H9 (cell line): ENCODE measurements around the gene AMMECR1. TPM values are rescaled to one million over a fixed set of nuclear protein-coding genes. Genes with fewer than 3 reads are reported as not detected.

Source experiments
- DNase-seq: peaks from one replicate; pipeline ENCODE4 v3.0.0-alpha.2; 2017
- H2AFZ ChIP-seq: one replicate; pipeline ENCODE4 v1.6.1; 2013; ENCODE audit warnings: mild to moderate bottlenecking, low read length, control low read depth, moderate library complexity
- H2AK5ac ChIP-seq: 2 replicates; pipeline ENCODE4 v1.6.1; 2013; ENCODE audit warnings: low read length, control low read depth, mixed read lengths; ENCODE audit not compliant: insufficient read length
- H2BK120ac ChIP-seq: one replicate; pipeline ENCODE4 v1.6.1; 2013; ENCODE audit warnings: low read depth, mild to moderate bottlenecking, low read length, control low read depth, inconsistent platforms; ENCODE audit not compliant: poor library complexity, severe bottlenecking
- H2BK12ac ChIP-seq: 2 replicates; pipeline ENCODE4 v1.6.1; 2013; ENCODE audit warnings: low read length, control low read depth, mixed read lengths, low read depth; ENCODE audit not compliant: insufficient read length
- H2BK15ac ChIP-seq: 2 replicates; pipeline ENCODE4 v1.6.1; 2013; ENCODE audit warnings: low read depth, low read length, control low read depth
- H2BK20ac ChIP-seq: one replicate; pipeline ENCODE4 v1.6.1; 2013; ENCODE audit warnings: low read depth, mild to moderate bottlenecking, low read length, control low read depth, inconsistent platforms; ENCODE audit not compliant: poor library complexity, severe bottlenecking
- H2BK5ac ChIP-seq: 2 replicates; pipeline ENCODE4 v1.6.1; 2013; ENCODE audit warnings: low read length, control low read depth, mixed read lengths; ENCODE audit not compliant: insufficient read length
- H3K14ac ChIP-seq: 2 replicates; pipeline ENCODE4 v1.6.1; 2013; ENCODE audit warnings: low read length, control low read depth; ENCODE audit not compliant: insufficient read depth
- H3K18ac ChIP-seq: 2 replicates; pipeline ENCODE4 v1.6.1; 2013; ENCODE audit warnings: low read depth, mild to moderate bottlenecking, mixed read lengths, low read length, control low read depth; ENCODE audit not compliant: insufficient read length
- H3K23ac ChIP-seq: 2 replicates; pipeline ENCODE4 v1.6.1; 2013; ENCODE audit warnings: low read length, control low read depth, mixed read lengths, low read depth; ENCODE audit not compliant: insufficient read length
- H3K23me2 ChIP-seq: 2 replicates; pipeline ENCODE4 v1.6.1; 2013; ENCODE audit warnings: low read depth, mild to moderate bottlenecking, mixed read lengths, low read length, control low read depth; ENCODE audit not compliant: insufficient read length, poor library complexity, severe bottlenecking
- H3K27ac ChIP-seq: 2 replicates; pipeline ENCODE4 v1.5.1; 2013; ENCODE audit warnings: low read length, control low read depth, mixed read lengths, low read depth; ENCODE audit not compliant: insufficient read length
- H3K27me3 ChIP-seq: 2 replicates; pipeline ENCODE4 v1.6.1; 2013; ENCODE audit warnings: low read length, control low read depth, inconsistent platforms; ENCODE audit not compliant: insufficient read depth
- H3K4ac ChIP-seq: 2 replicates; pipeline ENCODE4 v1.6.1; 2013; ENCODE audit warnings: low read depth, mild to moderate bottlenecking, control low read depth, inconsistent platforms, low read length, moderate library complexity
- H3K4me1 ChIP-seq: 2 replicates; pipeline ENCODE4 v1.6.1; 2013; ENCODE audit warnings: low read length, control low read depth, inconsistent platforms; ENCODE audit not compliant: insufficient read depth
- H3K4me2 ChIP-seq: 2 replicates; pipeline ENCODE4 v1.6.1; 2013; ENCODE audit warnings: low read length, control low read depth, mixed read lengths; ENCODE audit not compliant: insufficient read length, insufficient read depth
- H3K56ac ChIP-seq: 2 replicates; pipeline ENCODE4 v1.6.1; 2013; ENCODE audit warnings: low read depth, mild to moderate bottlenecking, mixed read lengths, low read length, control low read depth; ENCODE audit not compliant: insufficient read length
- H3K79me1 ChIP-seq: 2 replicates; pipeline ENCODE4 v1.6.1; 2013; ENCODE audit warnings: low read depth, mild to moderate bottlenecking, moderate library complexity, low read length, control low read depth, inconsistent platforms; ENCODE audit not compliant: insufficient read depth, poor library complexity, severe bottlenecking
- H3K79me2 ChIP-seq: 2 replicates; pipeline ENCODE4 v1.6.1; 2013; ENCODE audit warnings: low read length, control low read depth, inconsistent platforms; ENCODE audit not compliant: insufficient read depth
- H3K9ac ChIP-seq: 2 replicates; pipeline ENCODE4 v1.6.1; 2013; ENCODE audit warnings: low read length, control low read depth, mixed read lengths; ENCODE audit not compliant: insufficient read length; ENCODE audit errors: extremely low read depth
- H3K9me3 ChIP-seq: one replicate; pipeline ENCODE4 v1.6.1; 2013; ENCODE audit warnings: low read depth, low read length, inconsistent platforms; ENCODE audit not compliant: control insufficient read depth
- H3T11ph ChIP-seq: one replicate; pipeline ENCODE4 v1.6.1; 2013; ENCODE audit warnings: mild to moderate bottlenecking, low read length, control low read depth, inconsistent platforms
- H4K20me1 ChIP-seq: one replicate; pipeline ENCODE4 v1.6.1; 2013; ENCODE audit not compliant: control insufficient read depth, insufficient read length, insufficient read depth
- H4K5ac ChIP-seq: 2 replicates; pipeline ENCODE4 v1.6.1; 2013; ENCODE audit warnings: low read depth, mild to moderate bottlenecking, mixed read lengths, low read length, control low read depth; ENCODE audit not compliant: insufficient read length
- H4K8ac ChIP-seq: replicated peaks from 2 replicates; pipeline ENCODE4 v1.6.1; 2013; ENCODE audit warnings: low read length, control low read depth, mixed read lengths, low read depth; ENCODE audit not compliant: insufficient read length
- H4K91ac ChIP-seq: 2 replicates; pipeline ENCODE4 v1.6.1; 2013; ENCODE audit warnings: low read depth, mild to moderate bottlenecking, moderate library complexity, mixed read lengths, low read length, control low read depth; ENCODE audit not compliant: insufficient read length
- H3K27ac Mint-ChIP-seq, 3 experiments: 2 replicates in 2 of 3; 3 replicates in 1 of 3; pipeline ENCODE4 v1.8.0; 2020 to 2021; ENCODE audit warnings: mixed read lengths in 3 of 3, mild to moderate bottlenecking in 1 of 3, moderate library complexity in 1 of 3
- H3K27me3 Mint-ChIP-seq: 2 replicates; pipeline ENCODE4 v1.8.0; 2021; ENCODE audit warnings: low read depth, mild to moderate bottlenecking, moderate library complexity, mixed read lengths
- H3K36me3 Mint-ChIP-seq, 3 experiments: 2 replicates in 2 of 3; 3 replicates in 1 of 3; pipeline ENCODE4 v1.8.0; 2020 to 2021; ENCODE audit warnings: low read depth in 3 of 3, mixed read lengths in 3 of 3; ENCODE audit not compliant: insufficient read depth in 1 of 3
- H3K4me1 Mint-ChIP-seq, 2 experiments: 2 replicates each; pipeline ENCODE4 v1.8.0; 2020; ENCODE audit warnings: mixed read lengths in 2 of 2
- H3K4me3 Mint-ChIP-seq, 2 experiments: 2 replicates in 1 of 2; 3 replicates in 1 of 2; pipeline ENCODE4 v1.8.0; 2020 to 2021; ENCODE audit warnings: mild to moderate bottlenecking in 2 of 2, mixed read lengths in 2 of 2, moderate library complexity in 1 of 2
- H3K9me3 Mint-ChIP-seq, 2 experiments: 2 replicates in 1 of 2; 3 replicates in 1 of 2; pipeline ENCODE4 v1.8.0; 2020; ENCODE audit warnings: mild to moderate bottlenecking in 2 of 2, mixed read lengths in 2 of 2, moderate library complexity in 1 of 2
- WGBS: extraction: QIAGEN DNeasy Blood & Tissue Kit; methylation state at CpG from one replicate; pipeline ENCODE4 v1.1.7; 2013; ENCODE audit warnings: missing lambda C conversion rate, low lambda C conversion rate, mixed read lengths; ENCODE audit not compliant: insufficient read length; ENCODE audit errors: extremely low coverage; 5-methylcytosine and 5-hydroxymethylcytosine counted together
- total RNA-seq: library from RNA; stranded (reverse); gene quantifications from 2 replicates; pipeline ENCODE4 v1.2.1, GENCODE V29; 2021
- TF ChIP-seq, protein P1 (sequence below): fragments of 200-600 bp; sonication (generic); conservative IDR thresholded peaks from 3 replicates; pipeline ENCODE4 v1.8.0; 2021; ENCODE audit warnings: antibody characterized with exemption, mild to moderate bottlenecking

AMMECR1 gene
- total RNA-seq, 1 experiment from 2014 or later, result 28.5 TPM

GRCh38 chrX:110219920-110220319, 98.0 kb downstream of the AMMECR1 start:
- Mint-ChIP-seq H3K4me3 (no peak overlapping the region), H3K4me1 (peaks cover 2 to 5% of the 10 kb centered on the region in 2 experiments; a peak in 3 of 4 replicates), H3K27ac (no peak overlapping the region; a peak in 1 of 7 replicates), H3K27me3 (no peaks in the 10 kb centered on the region), H3K36me3 (no peaks in the 10 kb centered on the region; a peak in 2 of 7 replicates), H3K9me3 (peaks cover 0 to 3% of the 10 kb centered on the region in 2 experiments; a peak in 1 of 5 replicates)
- Histone ChIP-seq H3K56ac (no peak overlapping the region), H3K27me3 (no peaks in the 10 kb centered on the region; the same call in 1 of the 2 replicates), H3K14ac (no peak overlapping the region), H3K4ac (no peak overlapping the region), H4K5ac (no peak overlapping the region), H3K4me2 (no peak overlapping the region), H3K23me2 (no peaks in the 10 kb centered on the region), H3K9ac (no peak overlapping the region), H3K79me1 (no peaks in the 10 kb centered on the region), H2AK5ac (no peak overlapping the region), H4K20me1 (no peaks in the 10 kb centered on the region), H2BK20ac (no peak overlapping the region), H3K23ac (no peak overlapping the region), H3K27ac (no peak overlapping the region), H3K18ac (no peak overlapping the region), H2AFZ (no peak overlapping the region), H4K91ac (no peak overlapping the region), H3K4me1 (no peaks in the 10 kb centered on the region), H2BK5ac (no peak overlapping the region), H4K8ac (no peak overlapping the region), H2BK120ac (no peak overlapping the region), H2BK12ac (no peak overlapping the region), H3K9me3 (no peaks in the 10 kb centered on the region), H3T11ph (no peak overlapping the region), H2BK15ac (no peak overlapping the region), H3K79me2 (no peaks in the 10 kb centered on the region)
- DNase-seq, result no peak
- WGBS, result no CpG with 5 or more reads among the region's 1 CpG
- TF ChIP-seq, protein P1, sequence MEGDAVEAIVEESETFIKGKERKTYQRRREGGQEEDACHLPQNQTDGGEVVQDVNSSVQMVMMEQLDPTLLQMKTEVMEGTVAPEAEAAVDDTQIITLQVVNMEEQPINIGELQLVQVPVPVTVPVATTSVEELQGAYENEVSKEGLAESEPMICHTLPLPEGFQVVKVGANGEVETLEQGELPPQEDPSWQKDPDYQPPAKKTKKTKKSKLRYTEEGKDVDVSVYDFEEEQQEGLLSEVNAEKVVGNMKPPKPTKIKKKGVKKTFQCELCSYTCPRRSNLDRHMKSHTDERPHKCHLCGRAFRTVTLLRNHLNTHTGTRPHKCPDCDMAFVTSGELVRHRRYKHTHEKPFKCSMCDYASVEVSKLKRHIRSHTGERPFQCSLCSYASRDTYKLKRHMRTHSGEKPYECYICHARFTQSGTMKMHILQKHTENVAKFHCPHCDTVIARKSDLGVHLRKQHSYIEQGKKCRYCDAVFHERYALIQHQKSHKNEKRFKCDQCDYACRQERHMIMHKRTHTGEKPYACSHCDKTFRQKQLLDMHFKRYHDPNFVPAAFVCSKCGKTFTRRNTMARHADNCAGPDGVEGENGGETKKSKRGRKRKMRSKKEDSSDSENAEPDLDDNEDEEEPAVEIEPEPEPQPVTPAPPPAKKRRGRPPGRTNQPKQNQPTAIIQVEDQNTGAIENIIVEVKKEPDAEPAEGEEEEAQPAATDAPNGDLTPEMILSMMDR, result no peak
